Measurements from ENCODE around the gene ART4.
A peak's percentile ranks its signal among the peaks of the same experiment; 100 is the strongest.

ART4 gene

GRCh38 chr12:14843425-14843887 is at the start of gene ART4:
Gene ART4 (minus strand): TSS chr12:14843526. CDS start chr12:14843113, 413 bp downstream.
- DNase-seq, result no peak

GRCh38 chr12:14892726-14893505 is 49.6 kb upstream of the ART4 start:
- no peak for DNase-seq

DNA sequence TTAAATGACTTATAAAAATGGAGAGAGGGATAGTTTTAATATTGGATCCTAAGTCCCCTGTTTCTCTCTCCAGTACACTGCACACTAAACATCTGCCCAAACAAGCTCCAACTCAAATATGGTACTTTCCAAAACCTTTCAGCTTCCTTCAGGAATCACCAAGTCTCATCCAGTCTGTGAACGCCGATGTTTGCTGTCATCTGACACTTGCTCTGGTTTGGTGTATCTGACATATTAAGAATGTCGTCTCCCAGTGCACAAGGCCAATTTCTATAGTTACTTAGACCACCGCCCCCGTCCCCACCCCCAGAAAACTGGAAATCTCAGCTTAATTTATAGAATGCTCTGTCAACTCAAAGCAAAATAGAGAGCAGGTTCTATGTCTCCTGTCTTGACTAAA is 47.4 kb upstream of the ART4 start:
- DNase-seq, result no peak

GRCh38 chr12:14886271-14886670 is 42.9 kb upstream of the ART4 start:
- no peak for DNase-seq

- no peak for DNase-seq
Measured at GRCh38 chr12:14885718-14886221, 42.4 kb upstream of the ART4 start, which contains the start of gene MGP. Gene MGP (minus strand): TSS chr12:14885854. CDS start chr12:14885791, 63 bp downstream.

GRCh38 chr12:14884458-14884878 is 41.1 kb upstream of the ART4 start:
- peak; percentile 58 to 91 (median 82) for DNase-seq

GRCh38 chr12:14883686-14884085 is 40.4 kb upstream of the ART4 start:
- DNase-seq, result no peak

- DNase-seq, result peak in 2 of 6 experiments; percentile 27 to 32
Measured at GRCh38 chr12:14880890-14881453, 37.6 kb upstream of the ART4 start.

DNA sequence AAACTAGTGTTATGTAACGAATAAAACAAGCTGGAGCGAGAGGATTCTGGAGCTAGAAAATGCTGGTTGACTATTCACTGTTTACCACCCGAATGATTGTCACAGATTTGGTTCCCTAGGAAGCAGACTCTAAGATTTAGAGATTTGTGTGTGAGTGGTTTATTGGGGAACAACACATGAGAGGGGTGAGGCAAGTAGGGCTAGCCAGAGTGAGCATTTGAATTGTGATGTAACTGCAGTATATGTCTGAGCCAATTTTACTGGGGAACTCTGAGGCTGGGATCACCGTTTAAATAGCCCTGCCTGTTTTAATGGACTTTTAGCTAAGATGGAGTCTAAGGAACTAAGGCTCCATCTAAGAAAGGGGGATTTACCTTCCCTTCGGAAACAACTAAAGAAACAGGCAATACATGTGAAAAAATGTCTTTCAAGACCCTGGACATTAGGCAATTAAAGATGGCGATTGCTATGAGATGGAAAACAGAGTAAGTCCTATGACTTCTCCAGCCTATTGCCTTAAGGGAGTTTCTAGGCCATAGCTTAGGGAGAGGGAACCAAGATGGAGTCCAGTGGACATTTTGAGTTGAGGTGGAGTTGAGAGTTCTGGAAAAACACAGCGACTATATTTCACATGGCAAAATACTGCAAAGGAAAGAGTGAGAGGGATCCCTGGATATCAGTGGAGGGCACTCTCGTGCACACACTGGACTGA is 36.1 kb upstream of the ART4 start:
- DNase-seq, result no peak

DNA sequence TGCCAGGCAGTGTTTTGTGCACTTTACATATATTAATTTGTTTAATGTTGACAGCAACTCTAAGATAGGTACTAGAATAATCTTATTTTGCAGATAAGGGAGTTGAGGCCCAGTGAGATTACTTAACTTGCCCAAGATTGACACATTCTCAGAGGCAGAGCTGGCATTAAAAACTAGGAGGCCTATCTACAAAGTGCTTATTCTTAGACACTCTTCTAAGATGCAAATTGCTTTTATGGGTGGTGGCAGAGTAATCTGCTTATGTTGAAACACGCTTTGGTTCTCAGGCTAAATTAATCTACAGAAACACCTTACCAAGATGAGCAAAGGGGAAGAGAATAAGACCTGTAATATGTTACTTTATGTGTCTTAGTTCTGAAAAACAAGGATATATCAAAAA is 35.2 kb upstream of the ART4 start:
- DNase-seq, result no peak

GRCh38 chr12:14876833-14877232 is 33.5 kb upstream of the ART4 start:
- DNase-seq, result no peak

DNA sequence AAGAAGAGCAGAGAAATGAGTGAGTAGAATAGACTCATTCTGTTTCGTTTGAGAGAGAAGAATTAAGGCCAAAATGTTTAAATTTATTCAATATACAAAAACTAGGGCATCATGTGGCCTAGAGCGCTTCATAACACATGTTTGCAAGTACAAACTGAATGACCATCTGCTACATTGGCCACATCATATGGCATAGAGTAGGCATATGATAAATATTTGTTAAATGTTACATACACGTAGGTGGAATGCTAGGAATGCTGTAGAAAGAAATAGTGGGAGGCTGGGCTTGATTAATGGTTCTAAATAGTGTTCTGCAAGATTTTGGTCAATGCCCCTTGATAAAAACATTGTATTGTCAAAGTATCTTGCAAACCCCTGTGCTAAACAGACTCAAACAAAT is 31.6 kb upstream of the ART4 start:
- DNase-seq, result no peak

DNA sequence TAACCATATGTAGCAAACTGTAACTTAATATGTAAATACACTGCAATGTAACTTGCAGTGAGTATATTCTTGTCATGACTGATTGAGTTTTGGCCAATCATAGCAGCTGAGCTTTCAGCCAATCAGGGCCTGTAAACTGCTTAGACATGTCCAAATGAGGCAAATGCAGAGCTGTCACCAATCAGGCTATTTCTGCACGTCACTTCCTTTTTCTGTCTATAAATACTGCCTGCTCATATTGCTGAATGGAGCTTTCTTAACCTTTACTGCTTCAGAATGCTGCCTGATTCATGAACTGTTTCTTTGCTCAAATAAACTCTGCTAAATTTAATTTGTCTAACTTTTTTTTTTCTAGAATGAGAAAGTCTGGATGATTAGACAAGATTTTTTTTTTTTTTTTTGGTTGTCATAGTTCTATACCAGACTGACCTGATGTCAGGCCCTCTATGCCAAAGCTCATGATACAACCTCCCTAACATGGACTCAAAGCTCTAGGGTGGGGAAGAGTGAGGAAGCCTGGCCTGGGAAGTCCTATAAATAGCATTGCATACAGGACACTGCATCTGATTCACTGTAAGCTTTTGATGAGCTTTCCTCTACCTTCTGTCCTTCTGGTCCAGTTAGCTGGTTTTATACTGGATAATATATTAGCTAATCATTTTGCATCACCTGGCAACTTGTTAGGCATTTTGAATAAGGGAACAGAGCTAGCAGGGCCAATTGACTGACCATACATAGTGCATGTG is 30.3 kb upstream of the ART4 start:
- DNase-seq, result no peak

DNA sequence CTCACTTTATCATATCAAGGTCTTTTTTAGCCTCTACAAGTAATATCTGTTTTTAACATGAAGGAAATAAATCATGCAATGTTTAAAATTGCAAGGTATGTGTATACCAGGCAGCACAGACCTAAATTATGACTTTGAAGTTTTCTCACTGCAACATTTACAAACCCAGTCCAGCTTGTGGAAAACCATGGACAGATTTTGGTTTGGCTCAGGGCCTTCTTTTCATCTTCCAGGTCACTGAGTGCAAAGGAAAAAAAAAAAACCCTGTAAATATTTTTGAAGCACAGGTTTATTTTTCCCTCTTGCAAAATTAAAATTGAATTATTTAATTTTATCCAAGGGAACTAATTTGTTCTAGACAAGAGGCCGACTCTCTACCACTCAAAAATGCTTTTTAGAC is 28.6 kb upstream of the ART4 start:
- DNase-seq, result no peak

DNA sequence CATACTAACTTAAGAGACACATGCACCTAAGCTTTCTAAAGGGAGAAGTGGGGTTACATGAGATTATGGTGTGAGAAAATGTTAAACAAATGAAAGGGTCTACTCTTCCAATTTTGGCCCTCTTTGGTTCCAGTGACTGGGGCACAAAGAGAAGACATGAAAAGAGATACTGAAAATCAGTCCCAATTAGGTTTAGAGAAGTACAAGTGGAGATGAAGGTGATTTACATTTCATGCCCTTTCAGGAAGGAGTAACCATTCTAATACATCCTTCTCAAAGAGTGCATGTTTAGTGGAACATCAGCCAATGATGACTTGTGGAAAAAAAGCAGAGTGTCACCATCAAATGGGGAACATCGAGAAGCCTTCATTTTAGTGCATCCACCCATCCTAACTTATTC is 27.9 kb upstream of the ART4 start:
- DNase-seq, result no peak

GRCh38 chr12:14868916-14869506 is 25.7 kb upstream of the ART4 start:
- DNase-seq, result no peak

- DNase-seq, result no peak
Measured at GRCh38 chr12:14860490-14860889, 17.2 kb upstream of the ART4 start.

GRCh38 chr12:14858513-14858912 is 15.2 kb upstream of the ART4 start:
- no peak for DNase-seq

DNA sequence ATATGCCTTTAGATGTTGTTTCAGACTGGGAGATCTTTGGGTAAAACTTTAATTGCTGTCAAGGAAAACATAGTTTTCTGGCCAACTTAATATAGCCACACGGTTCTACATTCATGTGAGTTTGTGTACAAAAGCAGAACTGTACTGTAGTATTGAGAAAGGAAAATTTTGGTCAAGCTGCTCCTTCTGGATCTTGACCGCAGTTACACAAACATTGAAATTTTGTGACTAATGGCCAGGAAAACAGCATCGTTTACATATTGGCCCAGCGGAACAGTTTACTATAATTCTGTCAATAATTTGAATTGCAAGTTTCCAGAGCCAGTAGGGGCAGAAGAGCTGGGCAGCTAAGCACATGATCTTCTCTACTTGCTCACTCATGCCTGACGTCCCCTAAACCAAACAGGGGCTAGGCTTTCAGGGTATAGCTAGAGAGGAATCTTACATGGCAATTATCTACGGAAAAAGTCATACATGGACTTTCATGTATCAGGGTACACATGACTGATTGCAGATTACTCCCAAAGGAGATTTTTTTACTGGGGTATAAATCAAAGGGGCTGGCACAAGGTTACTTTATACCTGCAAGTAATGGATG is 11.4 kb upstream of the ART4 start:
- no peak for DNase-seq

GRCh38 chr12:14853961-14854360 is 10.6 kb upstream of the ART4 start:
- no peak for DNase-seq

- no peak for DNase-seq
Measured at GRCh38 chr12:14852880-14853279, 9.6 kb upstream of the ART4 start.
